Body of pancreas (tissue), 4 donors: ENCODE results near the gene RSBN1L.

Experiments used
- POLR2A ChIP-seq, 3 donors: fragments of 450-650 bp; IDR thresholded peaks; one replicate each; pipeline ENCODE4 v1.6.1; 2016; ENCODE audit warnings: antibody characterized with exemption in 3 of 3, mild to moderate bottlenecking in 2 of 3
- TF ChIP-seq, protein P1 (sequence below), 7 experiments: fragments of 450-650 bp in 4 of 7; fragments of 200-600 bp in 3 of 7; sonication (generic) in 3 of 7; IDR thresholded peaks; one replicate each; pipeline ENCODE4 v1.5.1; 2016 to 2019; ENCODE audit warnings: antibody characterized with exemption in 7 of 7

GRCh38 chr7:77648742-77649338 is 47.4 kb upstream of the RSBN1L start:
- no peak for TF ChIP-seq POLR2A (IDR thresholded peaks at IDR 0.05)
- TF ChIP-seq, protein P1, sequence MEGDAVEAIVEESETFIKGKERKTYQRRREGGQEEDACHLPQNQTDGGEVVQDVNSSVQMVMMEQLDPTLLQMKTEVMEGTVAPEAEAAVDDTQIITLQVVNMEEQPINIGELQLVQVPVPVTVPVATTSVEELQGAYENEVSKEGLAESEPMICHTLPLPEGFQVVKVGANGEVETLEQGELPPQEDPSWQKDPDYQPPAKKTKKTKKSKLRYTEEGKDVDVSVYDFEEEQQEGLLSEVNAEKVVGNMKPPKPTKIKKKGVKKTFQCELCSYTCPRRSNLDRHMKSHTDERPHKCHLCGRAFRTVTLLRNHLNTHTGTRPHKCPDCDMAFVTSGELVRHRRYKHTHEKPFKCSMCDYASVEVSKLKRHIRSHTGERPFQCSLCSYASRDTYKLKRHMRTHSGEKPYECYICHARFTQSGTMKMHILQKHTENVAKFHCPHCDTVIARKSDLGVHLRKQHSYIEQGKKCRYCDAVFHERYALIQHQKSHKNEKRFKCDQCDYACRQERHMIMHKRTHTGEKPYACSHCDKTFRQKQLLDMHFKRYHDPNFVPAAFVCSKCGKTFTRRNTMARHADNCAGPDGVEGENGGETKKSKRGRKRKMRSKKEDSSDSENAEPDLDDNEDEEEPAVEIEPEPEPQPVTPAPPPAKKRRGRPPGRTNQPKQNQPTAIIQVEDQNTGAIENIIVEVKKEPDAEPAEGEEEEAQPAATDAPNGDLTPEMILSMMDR (IDR thresholded peaks at IDR 0.05), result no peak
